ENCODE results near the gene DUSP5. TPM values are rescaled to one million over a fixed set of nuclear protein-coding genes. Genes with fewer than 3 reads are reported as not detected.
"Not testable (repeated sequence)": the region's sequence is repeated elsewhere in the genome, so short reads cannot be mapped to it uniquely, and the experiment has no call there.

DUSP5 gene
- polyA plus RNA-seq, 2 of the 4 experiments (the other 2 are of a cell fraction) = 48.8 to 171 TPM

GRCh38 chr10:110461530-110461929 lies 36.2 kb upstream of the DUSP5 start:
- 92% methylated on average over 2 of the region's 2 CpGs for WGBS (ENCODE audit: missing lambda C conversion rate)
- ChIA-PET POLR2A (no interaction called here), CTCF (interaction anchor here (0.6 to 1.0 kb wide), 2 partner anchors 11 to 320 kb away, joined by 3 to 6 read pairs; no protein-coding TSS in a partner anchor)
- DNase-seq (ENCODE audit: low read depth in 1 of 2, low spot score in 1 of 2) (no peak), FAIRE-seq (no peak), ATAC-seq (no peak)
- Histone ChIP-seq H3K27ac (peak overlapping the region; percentile 91 to 93), H3K4me2 (no peak overlapping the region; the same call in 2 of the 3 replicates), H3K9me3 (no peaks in the 10 kb centered on the region), H3K4me3 (no peak overlapping the region), H3K4me1 (peaks cover 50% of the 10 kb centered on the region)
- TF ChIP-seq TFCP2L1 (CRISPR knock-in tag; IDR thresholded peaks at IDR 0.05) (no peak), SREBF2 (IDR thresholded peaks at IDR 0.05) (no peak), RAD21 (conservative IDR thresholded peaks at IDR 0.05 in 1 of 2, IDR thresholded peaks at IDR 0.05 in 1 of 2) (no peak), ZSCAN20 (CRISPR knock-in tag; IDR thresholded peaks at IDR 0.05) (no peak), MAFK (IDR thresholded peaks at IDR 0.05; ENCODE audit: partially characterized antibody) (no peak), EP300 (IDR thresholded peaks at IDR 0.05) (no peak), CHD2 (IDR thresholded peaks at IDR 0.05; ENCODE audit: low read length, partially characterized antibody) (no peak), NPAS2 (CRISPR knock-in tag; IDR thresholded peaks at IDR 0.05; ENCODE audit: borderline replicate concordance) (no peak), ZC3H11A (IDR thresholded peaks at IDR 0.05) (no peak), FOSL2 (IDR thresholded peaks at IDR 0.05) (no peak), FOSL2 (CRISPR knock-in tag; IDR thresholded peaks at IDR 0.05) (no peak), EHMT2 (IDR thresholded peaks at IDR 0.05; ENCODE audit: low read depth) (no peak), CBX2 (IDR thresholded peaks at IDR 0.05; ENCODE audit: borderline replicate concordance, low read depth) (no peak), GATA3 (IDR thresholded peaks at IDR 0.05; ENCODE audit: borderline replicate concordance) (no peak), KDM5A (IDR thresholded peaks at IDR 0.05) (no peak), ESRRA (IDR thresholded peaks at IDR 0.05; ENCODE audit: borderline replicate concordance, low read length) (no peak), CTCF (IDR thresholded peaks at IDR 0.05) (no peak), HOXB13 (CRISPR knock-in tag; IDR thresholded peaks at IDR 0.05; ENCODE audit: low read depth) (no peak), CBX8 (IDR thresholded peaks at IDR 0.05) (no peak)
- TF ChIP-seq, protein P1, sequence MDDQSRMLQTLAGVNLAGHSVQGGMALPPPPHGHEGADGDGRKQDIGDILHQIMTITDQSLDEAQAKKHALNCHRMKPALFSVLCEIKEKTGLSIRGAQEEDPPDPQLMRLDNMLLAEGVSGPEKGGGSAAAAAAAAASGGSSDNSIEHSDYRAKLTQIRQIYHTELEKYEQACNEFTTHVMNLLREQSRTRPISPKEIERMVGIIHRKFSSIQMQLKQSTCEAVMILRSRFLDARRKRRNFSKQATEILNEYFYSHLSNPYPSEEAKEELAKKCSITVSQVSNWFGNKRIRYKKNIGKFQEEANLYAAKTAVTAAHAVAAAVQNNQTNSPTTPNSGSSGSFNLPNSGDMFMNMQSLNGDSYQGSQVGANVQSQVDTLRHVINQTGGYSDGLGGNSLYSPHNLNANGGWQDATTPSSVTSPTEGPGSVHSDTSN (IDR thresholded peaks at IDR 0.05) = no peak
- TF ChIP-seq, protein P2, sequence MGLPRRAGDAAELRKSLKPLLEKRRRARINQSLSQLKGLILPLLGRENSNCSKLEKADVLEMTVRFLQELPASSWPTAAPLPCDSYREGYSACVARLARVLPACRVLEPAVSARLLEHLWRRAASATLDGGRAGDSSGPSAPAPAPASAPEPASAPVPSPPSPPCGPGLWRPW (IDR thresholded peaks at IDR 0.05) = no peak

DNA sequence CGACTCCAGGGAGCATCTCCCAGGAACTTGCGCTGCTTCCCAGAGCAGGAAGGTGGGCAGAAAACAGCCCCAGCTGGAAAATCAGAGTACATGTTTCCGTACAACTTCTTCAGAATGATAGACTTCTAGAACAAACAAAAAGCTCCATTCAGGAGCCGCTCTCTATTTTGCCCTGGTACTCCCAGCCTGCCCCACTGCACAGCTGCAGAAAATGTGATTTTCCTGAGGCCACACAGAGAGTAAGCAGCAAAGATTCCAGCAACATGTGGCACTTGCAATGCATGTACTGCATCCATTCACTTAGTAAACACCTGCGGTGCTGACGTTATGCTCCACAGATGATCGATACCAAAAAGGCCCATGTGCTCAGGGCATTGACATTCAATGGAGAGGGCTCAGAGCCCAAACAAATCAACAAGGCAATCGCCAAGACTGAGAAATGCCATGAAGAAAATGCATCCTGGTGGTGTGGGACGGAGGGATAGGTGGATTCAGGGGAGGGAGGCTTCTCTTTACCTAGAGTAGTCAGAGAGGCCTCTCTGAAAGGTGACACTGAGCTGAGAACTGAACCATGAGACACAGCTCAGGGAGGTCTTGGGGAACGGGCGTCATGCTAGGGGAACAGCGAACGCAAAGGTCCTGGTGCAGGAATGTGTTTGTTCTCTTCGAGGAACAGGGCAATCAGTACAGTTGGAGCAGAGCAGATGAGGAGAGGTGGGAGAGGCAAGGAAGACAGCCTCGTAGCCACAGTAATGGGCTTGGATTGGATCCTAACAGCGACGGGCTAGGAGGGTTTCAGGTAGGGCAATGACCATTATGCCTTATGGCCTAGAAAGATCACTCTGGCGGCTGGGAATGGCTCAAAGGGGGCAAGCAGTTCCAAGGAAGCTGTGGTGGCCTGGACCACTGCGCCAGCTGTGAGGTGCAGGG lies 35.3 kb upstream of the DUSP5 start:
- Histone ChIP-seq H3K27ac (peak overlapping the region; percentile 91 to 93; a peak in 4 of 6 replicates), H3K4me1 (peaks cover 41% of the 10 kb centered on the region), H3K9me3 (no peaks in the 10 kb centered on the region), H3K4me3 (no peak overlapping the region), H3K4me2 (no peak overlapping the region)
- ChIA-PET POLR2A (no interaction called here), CTCF (interaction anchor here (1.0 to 2.4 kb wide), 3 partner anchors 10 to 15 kb away, joined by 3 to 7 read pairs (median 3); no protein-coding TSS in a partner anchor)
- 92% methylated on average over 19 of the region's 19 CpGs for whole genome bisulfite sequencing (ENCODE audit: missing lambda C conversion rate)
- FAIRE-seq (no peak), DNase-seq (ENCODE audit: low read depth in 1 of 2, low spot score in 1 of 2) (no peak), ATAC-seq (no peak)
- TF ChIP-seq BCL3 (IDR thresholded peaks at IDR 0.05) (no peak), EP300 (IDR thresholded peaks at IDR 0.05) (no peak), EHF (CRISPR knock-in tag; IDR thresholded peaks at IDR 0.05) (no peak)

DNA sequence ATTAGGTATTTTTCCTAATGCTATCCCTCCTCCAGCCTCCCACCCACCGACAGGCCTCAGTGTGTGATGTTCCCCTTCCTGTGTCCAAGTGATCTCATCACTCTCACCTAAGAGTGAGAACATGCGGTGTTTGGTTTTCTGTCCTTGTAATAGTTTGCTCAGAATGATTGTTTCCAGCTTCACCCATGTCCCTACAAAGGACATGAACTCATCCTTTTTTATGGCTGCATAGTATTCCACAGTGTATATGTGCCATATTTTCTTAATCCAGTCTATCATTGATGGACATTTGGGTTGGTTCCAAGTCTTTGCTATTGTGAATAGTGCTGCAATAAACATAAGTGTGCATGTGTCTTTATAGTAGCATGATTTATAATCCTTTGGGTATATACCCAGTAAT lies 29.4 kb upstream of the DUSP5 start:
- H3K27ac ChIP-seq; H3K4me2 ChIP-seq; DNase-seq (ENCODE audit: low read depth in 1 of 2, low spot score in 1 of 2); H3K4me1 ChIP-seq; POLR2A ChIA-PET; CTCF ChIA-PET; FAIRE-seq; H3K4me3 ChIP-seq; ATAC-seq: not testable (repeated sequence)
- WGBS (ENCODE audit: missing lambda C conversion rate) = 89% methylated on average over 2 of the region's 2 CpGs
- H3K9me3 ChIP-seq = peaks cover 11% of the 10 kb centered on the region; the same call in 2 of the 3 replicates

DNA sequence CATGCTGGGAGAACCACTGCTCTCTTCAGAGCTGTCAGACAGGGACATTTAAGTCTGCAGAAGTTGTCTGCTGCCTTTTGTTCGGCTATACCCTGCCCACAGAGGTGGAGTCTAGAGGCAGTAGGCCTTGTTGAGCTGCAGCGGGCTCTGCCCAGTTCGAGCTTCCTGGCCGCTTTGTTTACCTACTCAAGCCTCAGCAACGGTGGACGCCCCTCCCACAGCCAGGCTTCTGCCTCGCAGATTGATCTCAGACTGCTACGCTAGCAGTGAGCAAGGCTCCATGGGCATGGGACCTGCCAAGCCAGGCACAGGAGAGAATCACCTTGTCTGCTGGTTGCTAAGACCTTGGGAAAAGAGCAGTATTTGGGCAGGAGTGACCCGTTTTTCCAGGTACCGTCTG lies 27.2 kb upstream of the DUSP5 start:
- CTCF ChIA-PET; H3K4me1 ChIP-seq; DNase-seq (ENCODE audit: low read depth in 1 of 2, low spot score in 1 of 2); H3K27ac ChIP-seq; ATAC-seq; H3K4me2 ChIP-seq; FAIRE-seq; H3K4me3 ChIP-seq; POLR2A ChIA-PET: not testable (repeated sequence)
- H3K9me3 ChIP-seq = peaks cover 11% of the 10 kb centered on the region; the same call in 2 of the 3 replicates
- WGBS (ENCODE audit: missing lambda C conversion rate) = 66% methylated on average over 4 of the region's 10 CpGs

Data from A549 (cell line).